Endothelial cell of umbilical vein (primary cell): ENCODE measurements around the gene RETREG2.

Source experiments
- EZH2 ChIP-seq: IDR thresholded peaks from 2 replicates; pipeline ENCODE4 v1.6.1; 2012; ENCODE audit warnings: borderline replicate concordance, low read depth, mild to moderate bottlenecking, moderate library complexity, low read length, inconsistent platforms; ENCODE audit not compliant: severe bottlenecking
- FOS ChIP-seq: IDR thresholded peaks from 2 replicates; pipeline ENCODE4 v1.6.1; 2011; ENCODE audit warnings: mild to moderate bottlenecking, low read length, moderate library complexity, borderline replicate concordance; ENCODE audit not compliant: insufficient read depth
- GATA2 ChIP-seq: IDR thresholded peaks from 2 replicates; pipeline ENCODE4 v1.7.0; 2011; ENCODE audit warnings: low read depth, mild to moderate bottlenecking, moderate library complexity, mixed read lengths, low read length; ENCODE audit not compliant: insufficient read length, insufficient read depth
- JUN ChIP-seq: IDR thresholded peaks from 2 replicates; pipeline ENCODE4 v1.6.1; 2011; ENCODE audit warnings: borderline replicate concordance, low read depth; ENCODE audit not compliant: insufficient read length, insufficient read depth
- POLR2AphosphoS5 ChIP-seq: IDR thresholded peaks from 2 replicates; pipeline ENCODE4 v1.6.1; 2012; ENCODE audit warnings: low read depth, mild to moderate bottlenecking, control low read depth, low read length, moderate library complexity; ENCODE audit not compliant: insufficient read depth
- TF ChIP-seq, protein P1 (sequence below), 2 donors: IDR thresholded peaks; 1 replicate in 1 of 2; 2 replicates in 1 of 2; pipeline ENCODE4 v1.5.1; 2011; ENCODE audit warnings: low read length in 2 of 2, mild to moderate bottlenecking in 2 of 2, moderate library complexity in 2 of 2, control low read depth in 1 of 2, inconsistent platforms in 1 of 2, low read depth in 1 of 2; ENCODE audit not compliant: insufficient read depth in 1 of 2; ENCODE audit errors: extremely low read depth in 1 of 2
- TF ChIP-seq, protein P2 (sequence below): IDR thresholded peaks from 2 replicates; pipeline ENCODE4 v1.6.1; 2011; ENCODE audit not compliant: insufficient read depth, insufficient read length

DNA sequence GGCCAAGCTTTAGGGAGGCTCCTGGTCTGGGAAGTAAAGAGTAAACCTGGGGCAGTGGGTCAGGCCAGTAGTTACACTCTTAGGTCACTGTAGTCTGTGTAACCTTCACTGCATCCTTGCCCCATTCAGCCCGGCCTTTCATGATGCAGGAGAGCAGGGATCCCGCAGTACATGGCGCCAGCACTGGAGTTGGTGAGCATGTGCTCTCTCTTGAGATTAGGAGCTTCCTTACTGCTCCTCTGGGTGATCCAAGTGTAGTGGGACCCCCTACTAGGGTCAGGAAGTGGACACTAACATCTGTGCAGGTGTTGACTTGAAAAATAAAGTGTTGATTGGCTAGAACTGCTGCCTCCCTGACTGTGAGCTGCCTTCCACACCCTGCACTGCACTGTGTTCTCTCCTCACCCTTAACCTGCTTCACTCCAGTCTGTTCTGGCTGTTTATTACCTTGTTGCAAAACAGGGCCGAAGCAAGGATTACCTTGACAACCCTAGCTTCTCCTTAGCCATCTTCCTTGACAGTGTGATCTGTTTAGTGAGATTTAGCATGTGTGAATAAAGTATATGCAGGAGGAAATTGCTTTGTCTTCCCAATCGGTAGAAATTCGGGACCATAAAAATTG, 5.2 kb downstream of the RETREG2 start:
- TF ChIP-seq EZH2 (no peak), JUN (no peak), GATA2 (no peak), FOS (no peak), POLR2AphosphoS5 (no peak)
- TF ChIP-seq, protein P1, sequence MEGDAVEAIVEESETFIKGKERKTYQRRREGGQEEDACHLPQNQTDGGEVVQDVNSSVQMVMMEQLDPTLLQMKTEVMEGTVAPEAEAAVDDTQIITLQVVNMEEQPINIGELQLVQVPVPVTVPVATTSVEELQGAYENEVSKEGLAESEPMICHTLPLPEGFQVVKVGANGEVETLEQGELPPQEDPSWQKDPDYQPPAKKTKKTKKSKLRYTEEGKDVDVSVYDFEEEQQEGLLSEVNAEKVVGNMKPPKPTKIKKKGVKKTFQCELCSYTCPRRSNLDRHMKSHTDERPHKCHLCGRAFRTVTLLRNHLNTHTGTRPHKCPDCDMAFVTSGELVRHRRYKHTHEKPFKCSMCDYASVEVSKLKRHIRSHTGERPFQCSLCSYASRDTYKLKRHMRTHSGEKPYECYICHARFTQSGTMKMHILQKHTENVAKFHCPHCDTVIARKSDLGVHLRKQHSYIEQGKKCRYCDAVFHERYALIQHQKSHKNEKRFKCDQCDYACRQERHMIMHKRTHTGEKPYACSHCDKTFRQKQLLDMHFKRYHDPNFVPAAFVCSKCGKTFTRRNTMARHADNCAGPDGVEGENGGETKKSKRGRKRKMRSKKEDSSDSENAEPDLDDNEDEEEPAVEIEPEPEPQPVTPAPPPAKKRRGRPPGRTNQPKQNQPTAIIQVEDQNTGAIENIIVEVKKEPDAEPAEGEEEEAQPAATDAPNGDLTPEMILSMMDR (IDR thresholded peaks at IDR 0.05; ENCODE audit: extremely low read depth in 1 of 2, insufficient read depth in 1 of 2, low read depth in 1 of 2, low read length in 2 of 2), result no peak
- TF ChIP-seq, protein P2, sequence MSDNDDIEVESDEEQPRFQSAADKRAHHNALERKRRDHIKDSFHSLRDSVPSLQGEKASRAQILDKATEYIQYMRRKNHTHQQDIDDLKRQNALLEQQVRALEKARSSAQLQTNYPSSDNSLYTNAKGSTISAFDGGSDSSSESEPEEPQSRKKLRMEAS, result no peak
